Tibial artery (tissue), 4 donors: ENCODE measurements around the gene LCLAT1.

Experiments used
- DNase-seq, 2 donors: peaks; one replicate each; pipeline ENCODE4 v3.0.0-alpha.2; 2019
- H3K27ac ChIP-seq, 2 donors: fragments of 200-600 bp; sonication (generic) in 1 of 2; 1 replicate in 1 of 2; 2 replicates in 1 of 2; pipeline ENCODE4 v1.5.1; 2018 to 2019; ENCODE audit warnings: mild to moderate bottlenecking in 1 of 2
- H3K27me3 ChIP-seq, 2 donors: fragments of 200-600 bp; sonication (generic) in 1 of 2; one replicate each; pipeline versions ENCODE4 v1.5.1 to v1.6.0; 2016 to 2019
- H3K36me3 ChIP-seq, 3 donors: fragments of 200-600 bp; sonication (generic) in 2 of 3; one replicate each; pipeline ENCODE4 v1.5.1; 2016 to 2019; ENCODE audit warnings: mild to moderate bottlenecking in 2 of 3
- H3K4me1 ChIP-seq, 4 donors: fragments of 200-600 bp; sonication (generic) in 2 of 4; 1 replicate in 3 of 4; 2 replicates in 1 of 4; pipeline ENCODE4 v1.5.1; 2016 to 2019
- H3K4me3 ChIP-seq, 2 donors: fragments of 200-600 bp; sonication (generic) in 1 of 2; 1 replicate in 1 of 2; 2 replicates in 1 of 2; pipeline ENCODE4 v1.5.1; 2018 to 2019; ENCODE audit warnings: mild to moderate bottlenecking in 2 of 2
- H3K9me3 ChIP-seq, 3 donors: fragments of 200-600 bp; sonication (generic) in 1 of 3; one replicate each; pipeline ENCODE4 v1.5.1; 2016 to 2019
- intact Hi-C: fragments of 100-400 bp; cut with DNase I; formaldehyde crosslinking; loops from one replicate; pipeline ENCODE4 v1.15.0; 2023; ENCODE audit warnings: low total_unique reads
- TF ChIP-seq, protein P1 (sequence below), 2 experiments: fragments of 200-600 bp in 1 of 2; fragments of 450-650 bp in 1 of 2; IDR thresholded peaks; one replicate each; pipeline ENCODE4 v1.5.1; 2017 to 2019; ENCODE audit warnings: antibody characterized with exemption in 2 of 2, mild to moderate bottlenecking in 1 of 2, moderate library complexity in 1 of 2

The LCLAT1 gene

DNA sequence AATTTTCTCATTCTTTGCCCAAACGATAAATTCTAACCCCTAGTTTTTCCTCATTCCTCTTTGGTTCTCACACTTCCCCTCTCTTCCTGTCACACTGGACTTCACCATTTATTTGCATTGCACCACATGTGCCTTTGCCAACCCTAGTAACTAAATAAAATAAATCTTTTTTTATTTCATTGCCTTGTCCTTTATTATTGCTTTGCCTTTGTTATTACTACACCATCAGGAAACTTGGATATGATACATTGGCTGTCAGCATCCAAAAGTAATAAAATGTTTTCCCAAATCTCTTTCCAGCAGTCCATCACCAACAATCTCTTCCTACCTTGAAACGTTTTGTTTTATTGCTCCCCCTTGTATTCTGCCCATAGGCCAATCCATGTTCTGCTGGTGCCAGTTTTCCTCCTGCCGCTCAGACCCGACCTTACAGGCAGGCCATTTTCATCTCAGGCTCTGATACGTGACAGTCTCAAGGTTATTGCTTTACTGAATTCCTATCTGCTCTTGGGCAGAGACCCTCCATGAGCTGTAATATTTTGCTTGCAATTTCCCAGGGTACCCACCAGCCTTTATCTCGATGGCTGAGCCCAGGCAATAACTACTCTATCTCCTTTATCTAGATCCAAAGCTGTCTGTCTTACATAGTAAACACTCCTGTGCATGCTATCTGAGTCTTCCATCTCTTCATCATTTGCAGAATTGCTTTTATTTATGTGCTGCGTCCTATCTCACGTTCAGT lies 19.3 kb upstream of the LCLAT1 start:
- TF ChIP-seq, protein P1, sequence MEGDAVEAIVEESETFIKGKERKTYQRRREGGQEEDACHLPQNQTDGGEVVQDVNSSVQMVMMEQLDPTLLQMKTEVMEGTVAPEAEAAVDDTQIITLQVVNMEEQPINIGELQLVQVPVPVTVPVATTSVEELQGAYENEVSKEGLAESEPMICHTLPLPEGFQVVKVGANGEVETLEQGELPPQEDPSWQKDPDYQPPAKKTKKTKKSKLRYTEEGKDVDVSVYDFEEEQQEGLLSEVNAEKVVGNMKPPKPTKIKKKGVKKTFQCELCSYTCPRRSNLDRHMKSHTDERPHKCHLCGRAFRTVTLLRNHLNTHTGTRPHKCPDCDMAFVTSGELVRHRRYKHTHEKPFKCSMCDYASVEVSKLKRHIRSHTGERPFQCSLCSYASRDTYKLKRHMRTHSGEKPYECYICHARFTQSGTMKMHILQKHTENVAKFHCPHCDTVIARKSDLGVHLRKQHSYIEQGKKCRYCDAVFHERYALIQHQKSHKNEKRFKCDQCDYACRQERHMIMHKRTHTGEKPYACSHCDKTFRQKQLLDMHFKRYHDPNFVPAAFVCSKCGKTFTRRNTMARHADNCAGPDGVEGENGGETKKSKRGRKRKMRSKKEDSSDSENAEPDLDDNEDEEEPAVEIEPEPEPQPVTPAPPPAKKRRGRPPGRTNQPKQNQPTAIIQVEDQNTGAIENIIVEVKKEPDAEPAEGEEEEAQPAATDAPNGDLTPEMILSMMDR (IDR thresholded peaks at IDR 0.05) = no peak
- no peak for DNase-seq
- H3K9me3 ChIP-seq = no peaks in the 10 kb centered on the region
- H3K27ac ChIP-seq = no peak overlapping the region
- H3K27me3 ChIP-seq = no peaks in the 10 kb centered on the region
- no peak overlapping the region for H3K4me3 ChIP-seq
- intact Hi-C loops = loop anchor here (10.0 kb wide), 1 partner anchor 63 kb away; no protein-coding TSS in a partner anchor
- no peaks in the 10 kb centered on the region for H3K36me3 ChIP-seq
- peaks cover 0 to 30% (median 7%) of the 10 kb centered on the region in 4 donors for H3K4me1 ChIP-seq

DNA sequence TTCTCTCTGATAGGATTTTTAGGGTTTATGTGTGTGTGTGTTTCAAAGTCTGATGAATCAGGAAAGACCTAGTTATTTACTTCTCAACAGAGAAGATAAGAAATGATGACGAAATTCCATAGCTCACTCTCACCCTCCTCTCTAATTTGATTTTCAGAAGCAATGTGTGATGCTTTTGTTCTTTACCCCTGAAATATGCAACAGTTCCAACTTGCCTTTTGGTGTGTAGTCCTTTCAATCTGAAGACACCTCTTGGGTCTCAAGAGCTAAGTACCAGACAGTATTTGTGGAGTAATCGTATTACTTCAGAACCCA lies 18.7 kb upstream of the LCLAT1 start:
- TF ChIP-seq, protein P1 (IDR thresholded peaks at IDR 0.05) = no peak
- H3K27me3 ChIP-seq = no peaks in the 10 kb centered on the region
- intact Hi-C loops = loop anchor here (10.0 kb wide), 1 partner anchor 64 kb away; no protein-coding TSS in a partner anchor

DNA sequence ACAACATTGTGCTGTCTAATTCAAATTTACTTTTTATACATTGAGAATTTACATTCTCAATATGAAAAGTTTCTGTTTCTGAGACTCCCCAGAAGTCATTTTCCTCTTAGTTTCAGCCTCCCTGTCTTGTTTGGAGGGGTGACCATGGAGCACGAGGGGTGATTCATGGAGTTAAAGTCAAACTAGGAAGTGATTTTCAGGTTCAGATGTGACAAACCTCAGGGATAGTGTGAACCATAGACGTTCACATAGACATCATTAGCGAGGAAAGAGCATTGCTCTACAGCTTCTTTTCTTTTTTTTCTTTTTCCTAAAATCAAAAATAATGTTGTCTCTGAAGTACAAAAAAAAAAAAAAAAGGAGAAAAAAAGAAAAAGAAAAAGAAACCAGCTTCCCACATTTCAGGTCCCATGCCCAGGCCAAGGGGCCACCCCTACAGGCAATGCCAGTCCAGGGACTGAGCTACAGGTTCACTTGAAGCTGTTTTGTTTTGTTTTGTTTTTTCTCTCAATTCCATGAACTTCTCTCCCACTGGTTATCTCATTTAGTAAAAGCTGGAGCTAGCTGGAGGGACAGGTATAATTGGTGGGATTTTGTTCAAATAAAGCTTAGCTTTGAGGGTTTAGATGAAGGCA lies 18.1 kb upstream of the LCLAT1 start:
- Histone ChIP-seq H3K36me3 (no peaks in the 10 kb centered on the region), H3K4me3 (no peak overlapping the region), H3K27me3 (no peaks in the 10 kb centered on the region), H3K9me3 (no peaks in the 10 kb centered on the region), H3K27ac (no peak overlapping the region), H3K4me1 (peaks cover 0 to 32% (median 12%) of the 10 kb centered on the region in 4 donors)
- DNase-seq = no peak
- TF ChIP-seq, protein P1 (IDR thresholded peaks at IDR 0.05) = no peak
- intact Hi-C loops = loop anchor here (10.0 kb wide), 1 partner anchor 64 kb away; no protein-coding TSS in a partner anchor

More for the DNA sequence above, 18.7 kb upstream of the LCLAT1 start:
- Histone ChIP-seq H3K4me3 (no peak overlapping the region), H3K4me1 (peaks cover 0 to 30% (median 6%) of the 10 kb centered on the region in 4 donors), H3K36me3 (no peaks in the 10 kb centered on the region), H3K27ac (no peak overlapping the region), H3K9me3 (no peaks in the 10 kb centered on the region)
- no peak for DNase-seq

DNA sequence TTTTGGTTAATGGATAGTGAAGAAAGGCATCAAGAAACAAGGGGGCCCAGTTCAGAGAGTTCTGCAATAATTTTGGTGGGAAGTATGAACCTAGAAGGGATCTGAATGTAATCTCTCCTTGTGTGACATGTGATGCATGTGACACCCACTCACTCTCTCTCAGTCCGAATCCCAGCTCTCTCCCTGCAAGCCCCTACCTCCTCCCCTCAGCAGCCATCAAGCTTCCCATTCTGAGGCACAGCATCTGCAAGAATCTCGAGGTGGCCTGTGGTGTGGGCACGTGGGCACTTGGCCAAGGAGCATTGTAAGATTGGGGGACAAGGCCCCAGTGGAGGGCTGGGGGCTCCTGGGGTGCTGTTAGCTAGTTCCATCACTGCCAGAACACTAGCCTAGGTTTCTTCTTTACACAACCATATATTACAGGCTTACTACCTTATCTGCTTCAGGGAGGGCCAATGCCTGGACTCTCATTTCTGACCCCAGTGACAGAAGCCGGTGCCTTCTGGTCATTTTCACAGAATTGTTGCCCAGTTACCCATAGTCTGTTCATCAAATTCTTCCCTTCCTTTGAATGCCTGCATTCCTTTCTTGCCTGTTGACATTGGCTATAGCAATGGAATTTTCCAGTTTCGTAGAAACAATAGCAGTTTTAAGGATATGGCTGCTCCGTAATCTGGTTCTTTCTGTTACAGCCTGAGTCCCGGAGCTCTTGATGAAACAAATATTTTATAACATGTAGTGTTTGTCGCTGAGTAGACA lies 13.3 kb upstream of the LCLAT1 start:
- DNase-seq = no peak
- Histone ChIP-seq H3K4me3 (no peak overlapping the region), H3K36me3 (no peaks in the 10 kb centered on the region), H3K4me1 (peaks cover 0 to 33% (median 12%) of the 10 kb centered on the region in 4 donors), H3K9me3 (no peaks in the 10 kb centered on the region), H3K27me3 (no peaks in the 10 kb centered on the region), H3K27ac (peak overlapping the region; percentile 54 to 59)
- intact Hi-C loops = no loop called here
- TF ChIP-seq, protein P1 (IDR thresholded peaks at IDR 0.05) = no peak

DNA sequence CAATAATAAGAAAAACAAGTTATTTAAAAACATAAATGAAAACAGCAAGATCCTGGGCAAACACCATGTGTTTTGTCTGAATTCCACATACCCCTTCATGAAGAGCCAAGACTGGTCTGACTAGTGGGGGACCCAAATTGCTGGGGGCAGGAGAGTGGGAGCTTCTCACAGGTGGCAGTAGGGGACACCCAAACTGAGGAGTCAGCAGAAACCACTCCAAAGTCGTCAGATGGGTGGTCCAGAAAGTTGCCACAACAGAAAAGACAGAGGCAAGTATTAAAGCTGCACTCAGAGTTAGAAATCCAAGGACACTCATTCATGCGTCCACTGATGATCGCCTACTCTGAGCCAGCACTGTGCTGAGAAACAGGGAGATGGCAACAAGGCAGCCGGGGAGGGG lies 12.3 kb upstream of the LCLAT1 start:
- Histone ChIP-seq H3K36me3 (no peaks in the 10 kb centered on the region), H3K4me1 (peaks cover 0 to 33% (median 12%) of the 10 kb centered on the region in 4 donors), H3K4me3 (no peak overlapping the region), H3K9me3 (no peaks in the 10 kb centered on the region), H3K27me3 (no peaks in the 10 kb centered on the region), H3K27ac (peak overlapping the region in 1 of 2 donors; percentile 4)
- DNase-seq = no peak
- TF ChIP-seq, protein P1 (IDR thresholded peaks at IDR 0.05) = no peak
- intact Hi-C loops = no loop called here
